Raji (cell line): ENCODE data around the gene IL10.
A peak's percentile ranks its signal among the peaks of the same experiment; 100 is the strongest.

Experiments
- POLR2A ChIP-seq: IDR thresholded peaks from 2 replicates; pipeline ENCODE4 v1.6.1; 2011; ENCODE audit warnings: low read depth, low read length, control low read depth; ENCODE audit not compliant: insufficient read depth

IL10 gene

GRCh38 chr1:206772243-206772937, at the start of gene IL10:
IL10 (minus strand) TSS chr1:206772494; CDS start chr1:206772435, 59 bp downstream.
- TF ChIP-seq POLR2A: peak; percentile 44; the same call in 1 of the 2 replicates

GRCh38 chr1:206821493-206821892, 49.2 kb upstream of the IL10 start:
- no peak for TF ChIP-seq POLR2A

- no peak for TF ChIP-seq POLR2A
Observed at GRCh38 chr1:206816390-206817287, 44.3 kb upstream of the IL10 start.

GRCh38 chr1:206814716-206815341, 42.5 kb upstream of the IL10 start:
- TF ChIP-seq POLR2A: no peak

GRCh38 chr1:206812471-206812870, 40.2 kb upstream of the IL10 start:
- TF ChIP-seq POLR2A: no peak

- TF ChIP-seq POLR2A: no peak
Observed at GRCh38 chr1:206809504-206810084, 37.3 kb upstream of the IL10 start.

GRCh38 chr1:206808615-206809014, 36.3 kb upstream of the IL10 start:
- TF ChIP-seq POLR2A: no peak

- no peak for TF ChIP-seq POLR2A
Observed at GRCh38 chr1:206805357-206805756, 33.1 kb upstream of the IL10 start.

- no peak for TF ChIP-seq POLR2A
Observed at GRCh38 chr1:206804156-206804737, 32.0 kb upstream of the IL10 start.

- TF ChIP-seq POLR2A: no peak
Observed at GRCh38 chr1:206803221-206803730, 31.0 kb upstream of the IL10 start.

GRCh38 chr1:206802401-206802800, 30.1 kb upstream of the IL10 start:
- TF ChIP-seq POLR2A: no peak

- TF ChIP-seq POLR2A: no peak
Observed at GRCh38 chr1:206801467-206801866, 29.2 kb upstream of the IL10 start.

GRCh38 chr1:206800891-206801290, 28.6 kb upstream of the IL10 start:
- no peak for TF ChIP-seq POLR2A

- TF ChIP-seq POLR2A: no peak
Observed at GRCh38 chr1:206800411-206800810, 28.1 kb upstream of the IL10 start.

- no peak for TF ChIP-seq POLR2A
Observed at GRCh38 chr1:206799311-206799710, 27.0 kb upstream of the IL10 start.

GRCh38 chr1:206798384-206798996, 26.2 kb upstream of the IL10 start:
- TF ChIP-seq POLR2A: no peak
